Measurements from ENCODE around the gene KIF3C.
"Not testable (repeated sequence)": the region's sequence is repeated elsewhere in the genome, so short reads cannot be mapped to it uniquely, and the experiment has no call there.

Gene KIF3C

DNA sequence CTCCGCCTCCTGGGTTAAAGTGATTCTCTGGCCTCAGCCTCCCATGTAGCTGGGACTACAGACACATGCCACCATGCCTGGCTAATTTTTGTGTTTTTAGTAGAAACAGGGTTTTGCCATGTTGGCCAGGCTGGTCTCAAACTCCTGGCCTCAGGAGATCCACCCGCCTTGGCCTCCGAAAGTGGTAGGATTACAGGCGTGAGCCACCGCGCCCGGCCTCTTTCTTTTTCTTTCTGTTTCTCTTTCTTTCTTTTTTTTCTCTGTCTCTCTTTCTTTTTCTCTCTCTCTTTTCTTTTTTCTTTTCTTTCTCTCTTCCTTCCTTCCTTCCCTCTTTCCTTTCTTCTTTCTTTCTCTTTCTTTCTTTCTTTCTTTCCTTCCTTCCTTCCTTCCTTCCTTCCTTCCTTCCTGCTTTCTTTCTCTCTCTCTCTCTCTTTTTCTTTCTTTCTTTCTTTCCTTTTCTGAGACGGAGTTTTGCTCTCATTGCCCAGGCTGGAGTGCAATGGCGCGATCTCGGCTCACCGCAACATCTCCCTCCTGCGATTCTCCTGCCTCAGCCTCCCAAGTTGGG is 16.6 kb upstream of the KIF3C start:
- not testable (repeated sequence) for DNase-seq

- DNase-seq: no peak
Observed at GRCh38 chr2:25996844-25997243, 14.5 kb upstream of the KIF3C start.

- no peak for DNase-seq
Observed at GRCh38 chr2:25994509-25994908, 12.2 kb upstream of the KIF3C start.

DNA sequence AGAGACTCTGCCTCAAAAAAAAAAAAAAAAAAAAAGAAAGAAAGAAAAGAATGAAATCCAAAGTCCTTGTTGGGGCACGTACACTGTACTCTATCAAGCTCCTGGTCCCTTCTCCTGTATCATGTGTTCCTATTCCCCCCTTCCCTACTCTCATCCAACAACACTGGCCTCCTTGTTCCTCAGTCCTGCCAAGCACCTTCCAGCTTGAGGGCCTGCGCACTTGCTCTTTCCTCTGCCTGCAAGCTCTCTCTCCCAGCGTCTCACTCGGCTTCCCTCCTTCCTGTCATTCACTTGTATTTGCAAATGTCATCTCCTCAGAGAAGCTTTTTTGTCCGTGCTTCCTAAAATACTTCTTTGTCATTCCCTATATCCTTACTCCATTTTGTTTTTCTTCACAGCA is 10.8 kb upstream of the KIF3C start:
- DNase-seq: no peak

- no peak for DNase-seq
Observed at GRCh38 chr2:25992556-25992955, 10.3 kb upstream of the KIF3C start.

- DNase-seq: no peak
Observed at GRCh38 chr2:25991965-25992364, 9.7 kb upstream of the KIF3C start.

GRCh38 chr2:25989154-25989553 is 6.9 kb upstream of the KIF3C start:
- no peak for DNase-seq

DNA sequence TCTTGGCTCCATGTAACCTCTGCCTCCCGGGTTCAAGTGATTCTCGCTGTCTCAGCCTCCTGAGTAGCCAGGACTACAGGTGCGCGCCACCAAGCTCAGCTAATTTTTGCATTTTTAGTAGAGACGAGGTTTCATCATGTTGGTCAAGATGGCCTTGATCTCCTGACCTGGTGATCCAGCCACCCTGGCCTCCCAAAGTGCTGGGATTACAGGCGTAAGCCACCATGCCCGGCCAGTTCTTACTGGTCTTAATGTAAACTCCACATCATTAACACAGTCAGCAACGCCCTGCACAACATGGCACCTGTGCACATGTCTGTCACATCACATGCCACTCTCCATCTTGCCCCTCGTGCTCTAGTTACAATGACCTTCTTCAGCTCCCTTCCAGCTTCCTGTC is 5.8 kb upstream of the KIF3C start:
- DNase-seq: no peak

- no peak for DNase-seq
Observed at GRCh38 chr2:25983735-25984134, 1.4 kb upstream of the KIF3C start.

- no peak for DNase-seq
Observed at GRCh38 chr2:25982968-25983280, 627 bp upstream of the KIF3C start.

DNA sequence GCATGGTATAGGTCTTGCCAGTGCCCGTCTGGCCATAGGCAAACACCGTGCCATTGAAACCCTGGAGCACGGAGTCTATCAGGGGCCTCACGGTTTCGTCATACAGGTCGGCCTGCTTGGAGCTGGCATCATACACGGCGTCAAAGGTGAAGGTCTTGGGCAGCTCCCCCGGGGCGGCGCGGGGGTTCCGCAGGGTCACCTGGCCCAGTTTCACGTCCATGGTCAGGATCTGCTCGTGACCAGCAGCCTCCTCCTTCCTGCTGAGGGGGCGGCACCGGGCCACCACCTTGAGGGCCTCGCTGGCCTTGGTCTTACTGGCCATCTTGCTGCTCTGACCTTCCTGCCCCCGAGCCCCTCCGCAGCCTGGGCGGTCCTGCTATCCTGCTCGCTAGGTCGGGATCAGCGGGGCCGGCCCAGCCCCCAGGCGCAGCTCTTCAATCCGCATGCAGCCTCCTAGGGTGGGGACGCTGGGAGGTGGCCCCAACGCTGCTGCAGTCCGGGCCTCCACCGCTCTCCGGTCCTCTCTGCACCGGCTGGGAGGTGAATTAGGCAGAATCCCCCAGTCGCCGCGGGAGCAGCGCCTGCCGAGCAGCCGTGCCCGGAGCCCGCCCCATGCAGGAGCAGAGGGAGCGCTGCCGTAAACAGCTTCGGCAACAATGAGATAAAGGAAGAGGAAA is 563 bp downstream of the KIF3C start:
- DNase-seq: peak; percentile 43

- DNase-seq: no peak
Observed at GRCh38 chr2:25980951-25981350, 1.3 kb downstream of the KIF3C start.

DNA sequence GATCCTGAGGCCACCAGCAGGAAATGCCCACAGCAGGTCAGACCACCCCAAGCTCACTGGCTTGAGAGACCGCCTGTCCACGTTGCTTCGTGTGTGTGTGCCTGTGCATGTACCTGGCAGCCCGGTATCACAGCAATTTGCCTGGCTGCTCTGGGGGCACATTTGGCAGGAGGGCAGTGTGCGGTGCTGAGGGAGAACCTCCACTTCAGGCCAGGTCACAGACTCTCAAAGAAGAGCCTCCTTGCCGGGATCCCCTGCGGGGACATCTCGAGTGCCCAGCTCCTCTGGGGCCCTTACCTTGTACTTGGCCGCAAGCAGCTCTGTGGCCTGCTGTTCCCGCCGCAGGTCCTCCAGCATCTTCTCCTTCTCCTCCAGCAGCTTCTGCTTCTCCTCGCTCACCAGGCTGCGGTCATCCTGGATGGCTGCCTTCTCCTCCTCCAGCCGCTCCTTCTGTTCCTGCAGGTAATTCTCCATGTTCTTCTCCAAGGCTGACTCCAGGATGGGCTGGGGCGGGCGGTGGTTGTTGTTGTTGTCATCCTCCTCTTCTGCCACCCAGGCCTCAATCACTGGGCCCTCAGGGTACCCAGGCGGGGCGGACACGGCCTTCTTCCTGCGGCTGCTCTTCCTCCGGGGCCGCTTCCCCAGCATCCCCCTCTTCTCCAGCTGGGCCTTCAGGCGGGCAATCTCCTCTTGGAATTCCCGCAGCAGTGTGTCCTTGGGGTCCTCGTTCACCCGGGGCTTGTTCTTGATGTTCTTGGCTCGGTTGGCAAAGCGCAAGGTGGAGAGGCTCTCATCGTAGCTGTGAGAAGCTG is 2.0 kb downstream of the KIF3C start:
- no peak for DNase-seq

DNA sequence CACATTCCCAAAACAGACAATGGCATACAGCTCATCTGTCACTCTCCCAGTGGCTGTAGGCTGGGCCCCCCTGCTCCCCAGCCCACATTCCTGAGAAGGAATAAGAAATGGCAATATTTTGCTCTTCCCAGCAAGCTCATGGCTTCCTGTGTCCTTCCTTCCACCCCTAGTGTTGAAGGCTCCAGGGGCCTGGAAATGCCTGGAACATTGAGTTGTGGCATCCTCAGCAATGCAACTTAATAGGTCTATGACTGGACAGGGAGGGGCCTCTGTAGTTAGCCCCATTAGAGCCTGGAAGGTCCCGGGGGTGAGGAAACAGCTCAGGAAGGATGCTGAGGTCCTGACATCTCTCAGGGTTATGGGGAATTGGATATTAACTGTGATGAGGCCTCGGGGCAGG is 3.3 kb downstream of the KIF3C start:
- DNase-seq: no peak

DNA sequence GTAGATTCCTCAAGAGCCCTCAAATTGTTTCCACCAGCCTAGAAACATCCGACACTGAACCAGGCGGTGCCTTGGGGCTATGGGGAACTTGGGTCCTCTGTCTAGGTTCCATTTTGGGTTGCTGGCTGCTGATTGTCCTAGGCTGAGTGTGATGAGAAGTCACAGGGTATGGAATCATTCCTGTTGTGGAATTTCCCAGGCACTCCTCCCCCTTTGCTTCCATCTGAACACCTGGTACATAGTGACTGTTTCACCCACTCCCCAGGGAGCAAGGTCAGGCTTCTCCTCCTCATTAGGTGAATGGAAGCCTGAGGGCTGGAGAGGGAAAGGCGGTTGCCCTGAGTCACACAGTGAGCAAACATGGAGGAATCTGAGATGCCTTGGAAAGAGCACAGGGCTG is 4.5 kb downstream of the KIF3C start:
- no peak for DNase-seq

DNA sequence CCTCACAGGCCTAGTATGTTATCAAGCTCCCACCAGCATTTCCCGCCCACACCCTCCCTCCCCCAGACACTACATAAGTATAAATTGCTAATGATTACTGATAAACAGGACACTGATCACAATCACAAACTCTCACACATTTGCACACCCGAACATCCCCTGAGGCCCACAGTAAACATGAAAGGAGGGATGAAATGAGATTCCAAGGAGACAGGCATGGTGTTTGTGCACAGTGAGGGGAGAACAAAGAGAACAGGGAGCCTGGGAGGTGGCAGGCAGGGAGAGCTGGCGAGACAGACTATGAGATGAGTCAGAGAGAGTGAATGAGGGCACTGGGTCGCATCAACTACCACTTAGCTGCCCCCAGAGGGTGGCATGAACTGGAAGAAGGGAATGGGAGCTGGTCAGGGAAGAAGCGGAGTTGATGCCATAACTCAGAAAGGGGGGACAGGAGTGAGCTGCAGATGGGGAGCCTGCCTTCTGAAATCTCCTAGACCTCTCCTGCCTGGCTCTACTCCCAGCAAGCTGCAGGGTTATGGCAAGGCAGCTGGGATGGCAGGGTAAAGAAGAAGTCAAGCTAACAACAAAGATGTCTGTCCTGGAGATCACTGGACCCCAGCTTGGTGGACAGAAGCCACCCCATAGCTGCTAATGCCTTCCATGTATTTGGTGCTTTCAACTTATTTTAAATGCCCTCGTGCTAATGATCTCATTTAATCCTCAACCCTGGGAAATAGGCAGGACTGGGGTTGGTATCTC is 5.1 kb downstream of the KIF3C start:
- no peak for DNase-seq

- no peak for DNase-seq
Observed at GRCh38 chr2:25972049-25972823, 10.1 kb downstream of the KIF3C start.

- no peak for DNase-seq
Observed at GRCh38 chr2:25971596-25971995, 10.7 kb downstream of the KIF3C start.

GRCh38 chr2:25966531-25967270 is 15.6 kb downstream of the KIF3C start:
- DNase-seq: no peak

- DNase-seq: no peak
Observed at GRCh38 chr2:25964891-25965290, 17.4 kb downstream of the KIF3C start.

- no peak for DNase-seq
Observed at GRCh38 chr2:25960920-25961319, 21.4 kb downstream of the KIF3C start.

DNA sequence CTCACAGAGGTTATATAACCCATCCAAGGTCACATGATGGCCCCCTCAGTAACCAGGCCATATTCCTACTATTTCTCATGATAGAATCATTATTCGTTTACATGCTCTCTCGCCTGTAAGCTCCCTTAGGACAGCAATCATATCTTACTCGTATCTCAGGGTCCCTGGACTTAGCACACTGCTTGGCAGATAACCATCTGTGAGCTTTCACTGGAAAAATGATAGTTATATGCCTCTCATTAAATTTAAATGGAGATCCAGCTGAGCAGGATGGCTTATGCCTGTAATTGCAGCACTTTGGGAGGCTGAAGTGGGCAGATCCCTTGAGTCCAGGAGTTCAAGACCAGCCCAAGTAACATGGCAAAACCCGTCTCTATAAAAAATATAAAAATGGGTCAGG is 21.9 kb downstream of the KIF3C start:
- no peak for DNase-seq
